Mesenchymal stem cell (in vitro differentiated cells and primary cell): ENCODE data around the gene C16orf96.

ENCODE experiments used
- DNase-seq: peaks from one replicate; pipeline ENCODE4 v3.0.0-alpha.2; 2013
- H2AFZ ChIP-seq: one replicate; pipeline ENCODE4 v1.6.1; 2013; ENCODE audit warnings: low read depth, mild to moderate bottlenecking, control low read depth, inconsistent platforms, low read length, moderate library complexity
- H2AK5ac ChIP-seq: 2 replicates; pipeline ENCODE4 v1.6.1; 2013; ENCODE audit warnings: low read length, moderate library complexity, mild to moderate bottlenecking, inconsistent platforms; ENCODE audit not compliant: severe bottlenecking
- H2BK120ac ChIP-seq: one replicate; pipeline ENCODE4 v1.6.1; 2013; ENCODE audit warnings: low read depth, mild to moderate bottlenecking, inconsistent platforms, low read length, moderate library complexity
- H2BK12ac ChIP-seq, 2 experiments: one replicate each; pipeline ENCODE4 v1.6.1; 2013; ENCODE audit warnings: inconsistent platforms in 2 of 2, low read length in 2 of 2, mild to moderate bottlenecking in 2 of 2, moderate library complexity in 2 of 2, control low read depth in 1 of 2
- H2BK15ac ChIP-seq: one replicate; pipeline ENCODE4 v1.6.1; 2013; ENCODE audit warnings: mild to moderate bottlenecking, low read depth, inconsistent platforms; ENCODE audit not compliant: poor library complexity, severe bottlenecking
- H2BK5ac ChIP-seq: 2 replicates; pipeline ENCODE4 v1.6.1; 2013; ENCODE audit warnings: low read depth, mild to moderate bottlenecking, low read length, control low read depth, inconsistent platforms; ENCODE audit not compliant: poor library complexity, severe bottlenecking
- H3K14ac ChIP-seq, 2 experiments: one replicate each; pipeline ENCODE4 v1.6.1; 2013; ENCODE audit warnings: inconsistent platforms in 2 of 2, low read length in 2 of 2, control low read depth in 1 of 2, mild to moderate bottlenecking in 1 of 2, moderate library complexity in 1 of 2
- H3K18ac ChIP-seq, 2 experiments: one replicate each; pipeline ENCODE4 v1.6.1; 2013; ENCODE audit warnings: inconsistent platforms in 2 of 2, low read length in 2 of 2, control low read depth in 1 of 2, low read depth in 1 of 2, mild to moderate bottlenecking in 1 of 2
- H3K23ac ChIP-seq, 2 experiments: one replicate each; pipeline ENCODE4 v1.6.1; 2013; ENCODE audit warnings: inconsistent platforms in 2 of 2, low read length in 2 of 2, mild to moderate bottlenecking in 2 of 2, moderate library complexity in 2 of 2, control low read depth in 1 of 2
- H3K27ac ChIP-seq: 2 replicates; pipeline ENCODE4 v1.5.1; 2013; ENCODE audit warnings: mild to moderate bottlenecking, moderate library complexity, low read length, control low read depth, inconsistent platforms; ENCODE audit not compliant: poor library complexity, severe bottlenecking
- H3K27me3 ChIP-seq, 2 experiments: 2 replicates each; pipeline versions ENCODE4 v1.6.1 to v1.7.0; 2013; ENCODE audit warnings: low read length in 2 of 2, mild to moderate bottlenecking in 2 of 2, moderate library complexity in 2 of 2, control low read depth in 1 of 2, inconsistent platforms in 1 of 2; ENCODE audit not compliant: control insufficient read depth in 1 of 2, insufficient read depth in 1 of 2
- H3K36me3 ChIP-seq, 2 experiments: 2 replicates each; pipeline versions ENCODE4 v1.6.1 to v1.7.0; 2013; ENCODE audit warnings: low read length in 2 of 2, control low read depth in 1 of 2, inconsistent platforms in 1 of 2, low read depth in 1 of 2, mild to moderate bottlenecking in 1 of 2; ENCODE audit not compliant: insufficient read depth in 2 of 2, control insufficient read depth in 1 of 2
- H3K4ac ChIP-seq, 2 experiments: one replicate each; pipeline ENCODE4 v1.6.1; 2013; ENCODE audit warnings: inconsistent platforms in 2 of 2, low read length in 2 of 2, mild to moderate bottlenecking in 2 of 2, moderate library complexity in 2 of 2, control low read depth in 1 of 2, low read depth in 1 of 2
- H3K4me1 ChIP-seq: 2 replicates; pipeline ENCODE4 v1.6.1; 2013; ENCODE audit warnings: low read depth, low read length, control low read depth; ENCODE audit not compliant: control insufficient read depth, insufficient read depth
- H3K4me2 ChIP-seq: 2 replicates; pipeline ENCODE4 v1.6.1; 2013; ENCODE audit warnings: low read length, mild to moderate bottlenecking, inconsistent platforms; ENCODE audit not compliant: poor library complexity, severe bottlenecking
- H3K4me3 ChIP-seq, 2 experiments: 2 replicates each; pipeline versions ENCODE4 v1.5.1 to v1.7.0; 2013; ENCODE audit warnings: low read length in 2 of 2, mild to moderate bottlenecking in 2 of 2, control low read depth in 1 of 2, low read depth in 1 of 2; ENCODE audit not compliant: insufficient read depth in 1 of 2
- H3K79me1 ChIP-seq: replicated peaks from 2 replicates; pipeline ENCODE4 v1.6.1; 2013; ENCODE audit warnings: mild to moderate bottlenecking, control low read depth, low read length, inconsistent platforms; ENCODE audit not compliant: poor library complexity, severe bottlenecking
- H3K9ac ChIP-seq: 2 replicates; pipeline ENCODE4 v1.7.0; 2013; ENCODE audit warnings: mild to moderate bottlenecking, low read length, moderate library complexity
- H3K9me3 ChIP-seq: 2 replicates; pipeline ENCODE4 v1.7.0; 2013; ENCODE audit warnings: mild to moderate bottlenecking, low read length; ENCODE audit not compliant: control insufficient read depth
- H4K8ac ChIP-seq: one replicate; pipeline ENCODE4 v1.6.1; 2013; ENCODE audit warnings: inconsistent platforms, mild to moderate bottlenecking, low read length, moderate library complexity
- H4K91ac ChIP-seq: one replicate; pipeline ENCODE4 v1.6.1; 2013; ENCODE audit warnings: mild to moderate bottlenecking, low read length, inconsistent platforms
- WGBS: methylation state at CpG from one replicate; pipeline ENCODE4 v1.1.7; 2013; ENCODE audit warnings: mixed read lengths; 5-methylcytosine and 5-hydroxymethylcytosine counted together

The C16orf96 gene

DNA sequence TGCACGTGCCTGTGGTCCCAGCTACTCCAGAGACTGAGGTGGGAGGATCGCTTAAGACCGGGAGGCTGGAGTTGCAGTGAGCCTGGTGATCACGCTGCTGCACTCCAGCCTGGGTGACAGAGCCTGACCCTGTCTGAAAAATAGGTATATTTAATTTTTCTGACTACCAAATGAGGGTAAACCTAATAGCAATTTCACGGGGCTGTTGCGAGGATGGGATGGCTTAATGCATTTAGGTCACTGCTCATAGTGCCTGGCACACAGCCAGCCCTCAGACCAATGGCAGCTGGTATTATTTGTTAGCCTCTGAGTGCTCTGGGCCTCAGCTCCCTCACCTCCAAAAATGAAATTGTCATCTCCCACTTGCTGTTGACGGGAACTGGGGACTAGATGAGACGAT lies 11.7 kb upstream of the C16orf96 start:
- no peaks in the 10 kb centered on the region for H3K9me3 ChIP-seq
- no peak overlapping the region for H2BK12ac ChIP-seq
- H4K8ac ChIP-seq: no peak overlapping the region
- 82% methylated on average over 8 of the region's 8 CpGs for WGBS
- no peak overlapping the region for H2AFZ ChIP-seq
- no peak for DNase-seq
- H3K4me2 ChIP-seq: no peak overlapping the region
- H3K27me3 ChIP-seq: peaks cover 11 to 13% of the 10 kb centered on the region in 2 experiments
- H3K9ac ChIP-seq: no peak overlapping the region
- H4K91ac ChIP-seq: no peak overlapping the region
- H3K27ac ChIP-seq: no peak overlapping the region
- H2BK120ac ChIP-seq: no peak overlapping the region
- H2BK15ac ChIP-seq: no peak overlapping the region
- no peak overlapping the region for H2BK5ac ChIP-seq
- no peak overlapping the region for H3K23ac ChIP-seq
- no peak overlapping the region for H3K14ac ChIP-seq
- no peaks in the 10 kb centered on the region for H3K36me3 ChIP-seq
- no peak overlapping the region for H2AK5ac ChIP-seq
- peaks cover 2% of the 10 kb centered on the region for H3K4me1 ChIP-seq
- H3K79me1 ChIP-seq: no peaks in the 10 kb centered on the region
- no peak overlapping the region for H3K4me3 ChIP-seq
- no peak overlapping the region for H3K18ac ChIP-seq
- no peak overlapping the region for H3K4ac ChIP-seq

- H4K91ac ChIP-seq: no peak overlapping the region
- H3K9me3 ChIP-seq: no peaks in the 10 kb centered on the region
- H3K4me2 ChIP-seq: no peak overlapping the region
- H3K4me1 ChIP-seq: peaks cover 2% of the 10 kb centered on the region
- H2AFZ ChIP-seq: no peak overlapping the region
- no peak overlapping the region for H2BK12ac ChIP-seq
- no peak overlapping the region for H3K9ac ChIP-seq
- no peak overlapping the region for H3K4ac ChIP-seq
- H4K8ac ChIP-seq: no peak overlapping the region
- H3K14ac ChIP-seq: no peak overlapping the region
- no peak overlapping the region for H3K27ac ChIP-seq
- DNase-seq: no peak
- H3K23ac ChIP-seq: no peak overlapping the region
- no peak overlapping the region for H2BK15ac ChIP-seq
- H2BK120ac ChIP-seq: no peak overlapping the region
- WGBS: 86% methylated on average over 13 of the region's 13 CpGs
- H3K4me3 ChIP-seq: no peak overlapping the region
- H3K27me3 ChIP-seq: peaks cover 23 to 27% of the 10 kb centered on the region in 2 experiments
- H2AK5ac ChIP-seq: no peak overlapping the region
- no peaks in the 10 kb centered on the region for H3K79me1 ChIP-seq
- H2BK5ac ChIP-seq: no peak overlapping the region
- no peaks in the 10 kb centered on the region for H3K36me3 ChIP-seq
- no peak overlapping the region for H3K18ac ChIP-seq
Observed at GRCh38 chr16:4548124-4548523, 8.0 kb upstream of the C16orf96 start.

DNA sequence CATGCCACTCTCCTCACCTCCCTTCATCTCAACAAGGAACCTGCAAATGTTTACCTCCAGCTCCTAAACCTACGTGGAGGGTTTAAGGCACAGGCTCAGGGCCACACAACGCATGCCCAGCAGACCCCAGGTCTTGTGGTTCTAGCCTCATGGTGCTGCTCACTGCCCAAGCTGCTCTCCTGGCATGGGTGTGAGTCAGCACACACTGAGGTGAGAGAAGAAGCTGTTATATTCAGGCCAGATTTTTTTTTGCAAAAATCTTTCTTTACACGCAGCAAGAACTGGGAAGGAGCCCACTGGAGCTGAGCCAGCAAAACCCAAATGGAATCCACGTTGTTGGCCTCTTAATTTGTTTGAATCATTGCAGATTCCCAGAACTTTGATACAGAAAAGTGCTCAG lies 5.5 kb upstream of the C16orf96 start:
- H3K36me3 ChIP-seq: no peaks in the 10 kb centered on the region
- no peak for DNase-seq
- H3K4ac ChIP-seq: no peak overlapping the region
- H3K23ac ChIP-seq: no peak overlapping the region
- H3K4me2 ChIP-seq: no peak overlapping the region
- H2AFZ ChIP-seq: no peak overlapping the region
- no peak overlapping the region for H3K14ac ChIP-seq
- peaks cover 6% of the 10 kb centered on the region for H3K4me1 ChIP-seq
- no peak overlapping the region for H3K18ac ChIP-seq
- H2BK15ac ChIP-seq: no peak overlapping the region
- H2BK120ac ChIP-seq: no peak overlapping the region
- H2BK12ac ChIP-seq: no peak overlapping the region
- no peaks in the 10 kb centered on the region for H3K79me1 ChIP-seq
- no peak overlapping the region for H2AK5ac ChIP-seq
- H3K9ac ChIP-seq: no peak overlapping the region
- WGBS: 51% methylated on average over 4 of the region's 4 CpGs
- H4K8ac ChIP-seq: no peak overlapping the region
- H2BK5ac ChIP-seq: no peak overlapping the region
- no peak overlapping the region for H3K4me3 ChIP-seq
- H4K91ac ChIP-seq: no peak overlapping the region
- H3K27me3 ChIP-seq: peaks cover 22 to 36% of the 10 kb centered on the region in 2 experiments
- H3K27ac ChIP-seq: no peak overlapping the region
- H3K9me3 ChIP-seq: no peaks in the 10 kb centered on the region

- H3K9ac ChIP-seq: no peak overlapping the region
- no peaks in the 10 kb centered on the region for H3K36me3 ChIP-seq
- WGBS: 84% methylated on average over 3 of the region's 3 CpGs
- no peak overlapping the region for H2BK15ac ChIP-seq
- H3K27me3 ChIP-seq: peaks cover 22 to 42% of the 10 kb centered on the region in 2 experiments
- no peak overlapping the region for H2AFZ ChIP-seq
- H4K91ac ChIP-seq: no peak overlapping the region
- no peaks in the 10 kb centered on the region for H3K9me3 ChIP-seq
- peaks cover 11% of the 10 kb centered on the region for H3K4me1 ChIP-seq
- H2BK12ac ChIP-seq: no peak overlapping the region
- no peak overlapping the region for H3K23ac ChIP-seq
- no peak overlapping the region for H3K4ac ChIP-seq
- H3K18ac ChIP-seq: no peak overlapping the region
- DNase-seq: no peak
- no peak overlapping the region for H4K8ac ChIP-seq
- H3K27ac ChIP-seq: no peak overlapping the region
- no peak overlapping the region for H2BK120ac ChIP-seq
- no peak overlapping the region for H2AK5ac ChIP-seq
- no peak overlapping the region for H2BK5ac ChIP-seq
- H3K14ac ChIP-seq: no peak overlapping the region
- no peak overlapping the region for H3K4me3 ChIP-seq
- no peak overlapping the region for H3K4me2 ChIP-seq
- H3K79me1 ChIP-seq: no peaks in the 10 kb centered on the region
Observed at GRCh38 chr16:4552541-4552940, 3.6 kb upstream of the C16orf96 start.
